ENCODE results near the gene C1QC. TPM values are rescaled to one million over a fixed set of nuclear protein-coding genes. Genes with fewer than 3 reads are reported as not detected.

C1QC gene
- total RNA-seq, 1 donor from 2014 or later = not detected

GRCh38 chr1:22619252-22619651 lies 24.2 kb upstream of the C1QC start:
- DNase-seq (ENCODE audit: low read depth) = no peak

DNA sequence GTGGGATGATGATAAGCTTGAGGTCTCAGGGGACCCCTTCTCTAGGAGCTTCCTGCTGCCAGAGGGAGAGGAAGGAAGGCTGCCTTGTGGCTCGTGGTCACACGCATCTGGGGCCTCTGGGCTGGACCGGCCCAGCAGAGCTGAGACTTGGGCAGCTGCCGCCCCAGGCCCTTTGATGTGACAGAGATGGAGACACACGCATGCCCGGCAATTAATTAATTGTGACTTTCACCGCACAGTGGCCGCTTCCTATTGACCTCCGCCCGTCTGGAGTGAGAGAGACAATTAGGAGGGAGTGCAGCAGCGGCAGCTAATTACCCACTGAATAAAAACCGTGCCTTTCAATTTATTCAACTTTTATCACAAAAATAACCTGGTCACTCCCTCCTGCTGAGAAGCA lies 23.6 kb upstream of the C1QC start:
- DNase-seq (ENCODE audit: low read depth) = no peak

DNA sequence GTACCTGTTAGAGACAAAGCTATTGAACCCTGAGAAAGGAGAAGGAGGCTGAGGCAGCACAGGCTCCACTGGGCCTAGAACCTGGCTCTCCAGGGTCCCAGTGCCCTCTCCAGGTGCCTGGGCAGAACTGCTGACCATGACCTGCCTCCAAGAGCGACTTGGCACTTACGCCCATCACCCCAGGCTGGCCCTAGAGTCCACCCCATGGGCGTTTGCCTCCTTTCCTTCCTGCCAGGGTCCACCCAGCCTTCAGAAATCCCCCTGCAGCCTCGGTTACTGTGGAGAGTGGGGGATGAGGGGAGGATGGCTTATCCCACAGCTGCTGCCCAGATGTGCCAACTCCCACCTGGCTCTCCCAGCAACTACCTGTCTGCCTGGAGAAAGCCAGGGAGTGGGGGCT lies 21.7 kb upstream of the C1QC start:
- no peak for DNase-seq (ENCODE audit: low read depth)

GRCh38 chr1:22625262-22625925 lies 18.0 kb upstream of the C1QC start:
- no peak for DNase-seq (ENCODE audit: low read depth)

GRCh38 chr1:22626237-22627157 lies 16.9 kb upstream of the C1QC start:
- DNase-seq (ENCODE audit: low read depth) = no peak

- DNase-seq (ENCODE audit: low read depth) = no peak
Measured at GRCh38 chr1:22627331-22627730, 16.1 kb upstream of the C1QC start.

DNA sequence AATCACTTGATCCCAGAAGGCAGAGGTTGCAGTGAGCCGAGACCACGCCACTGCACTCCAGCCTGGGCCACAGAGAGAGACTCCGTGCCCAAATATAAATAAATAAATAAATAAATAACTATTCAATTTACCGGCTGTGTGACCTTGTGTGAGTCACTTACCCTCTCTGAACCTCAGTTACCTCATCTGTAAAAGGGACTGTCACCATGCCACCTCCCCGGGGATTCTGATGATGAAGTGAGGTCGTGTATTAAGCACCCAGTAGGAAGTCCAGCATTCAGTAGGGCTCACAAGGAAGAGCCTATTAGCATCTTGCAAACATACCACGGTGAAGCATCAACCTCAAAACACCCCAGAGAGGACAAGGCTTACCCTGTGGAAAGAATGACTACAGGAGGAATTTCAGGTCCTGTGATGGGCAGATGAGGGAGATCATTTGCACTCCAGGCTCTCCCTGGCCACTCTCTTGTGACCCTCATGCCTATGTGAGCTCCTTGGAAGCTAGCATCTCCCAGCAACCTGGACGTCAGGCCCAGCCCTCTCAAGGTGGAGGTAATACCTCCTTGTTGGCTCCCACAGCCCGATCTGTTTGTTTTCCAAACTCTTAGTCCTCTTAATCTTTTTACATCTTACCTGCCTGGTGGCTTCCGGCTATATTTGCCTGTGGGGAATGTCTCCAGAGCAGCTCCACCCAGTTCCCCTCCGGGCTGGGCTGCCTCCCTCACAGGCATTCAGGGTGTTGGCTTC lies 14.6 kb upstream of the C1QC start:
- DNase-seq (ENCODE audit: low read depth) = no peak

DNA sequence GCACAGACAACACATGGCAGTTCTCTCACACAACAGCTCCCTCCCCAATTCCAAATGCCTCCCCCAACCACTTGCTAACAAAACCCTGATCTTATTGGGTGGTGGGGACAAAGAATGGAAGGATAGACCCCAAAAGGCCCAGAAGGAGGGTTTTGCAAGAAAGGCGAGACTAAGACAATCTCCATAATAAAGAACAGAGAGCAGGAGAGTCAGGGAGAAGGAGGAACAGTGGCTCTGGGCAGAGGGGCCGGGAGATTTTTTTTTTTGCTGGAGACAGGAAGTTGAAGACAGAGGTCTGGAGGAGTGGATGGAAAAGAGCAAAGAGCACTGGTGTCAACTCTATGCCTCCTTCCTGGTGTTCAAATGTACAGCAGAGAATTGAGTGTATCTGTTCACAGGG lies 13.5 kb upstream of the C1QC start:
- DNase-seq (ENCODE audit: low read depth) = no peak

DNA sequence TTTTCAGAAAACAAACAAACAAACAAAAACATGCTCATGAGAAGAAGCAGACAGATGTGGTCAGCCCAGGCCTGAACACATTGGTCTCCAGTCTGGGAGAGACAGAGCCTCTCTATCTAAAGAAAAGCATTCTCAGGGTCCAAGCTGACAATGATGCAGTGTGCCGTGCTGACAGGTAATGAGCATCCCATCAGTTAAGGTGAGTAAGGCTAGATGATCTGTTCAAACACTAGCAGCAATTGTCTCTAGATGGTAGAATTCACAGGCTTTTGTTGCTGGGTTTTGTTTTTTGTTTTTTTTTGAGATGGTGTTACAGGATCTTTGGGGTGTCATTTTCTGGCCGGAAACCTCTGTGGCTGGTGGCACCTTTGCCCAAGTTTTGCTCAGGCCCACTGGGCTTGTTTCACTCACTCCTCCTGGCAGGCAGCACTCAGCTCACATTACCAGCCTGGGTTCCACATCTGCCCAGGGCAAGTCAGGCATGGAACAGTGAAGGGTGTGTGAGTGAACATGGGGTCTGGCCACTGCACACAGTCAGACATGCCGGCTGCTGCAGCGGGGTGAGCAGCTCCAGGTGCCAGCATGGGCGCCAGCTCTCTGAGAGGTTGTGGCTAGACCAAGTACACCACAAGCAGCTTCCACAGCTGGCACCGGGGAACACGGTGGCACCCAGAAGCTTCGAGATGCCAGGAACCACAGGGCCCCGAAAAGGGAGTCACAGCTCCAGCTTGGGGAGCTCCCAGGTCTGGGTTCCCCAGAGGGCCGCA lies 9.6 kb upstream of the C1QC start:
- DNase-seq (ENCODE audit: low read depth) = no peak

DNA sequence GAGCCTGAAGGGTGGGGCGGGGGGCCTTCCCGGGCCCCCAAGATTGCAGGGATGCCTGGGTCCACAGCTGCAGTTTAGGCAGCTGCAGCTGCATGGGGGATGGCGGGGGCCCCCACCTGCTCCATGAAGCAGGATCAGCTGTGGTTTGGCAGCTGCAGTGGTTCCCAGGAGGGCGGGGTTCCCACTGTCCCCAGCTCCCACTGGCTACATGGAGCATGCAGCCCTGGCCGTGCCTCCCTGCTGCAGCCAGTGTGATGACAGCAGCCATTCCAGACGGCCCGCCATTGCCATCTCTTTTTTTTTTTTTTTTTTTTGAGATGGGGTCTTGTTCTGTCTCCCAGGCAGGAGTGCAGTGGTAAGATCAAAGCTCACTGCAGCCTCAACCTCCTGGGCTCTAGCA lies 8.0 kb upstream of the C1QC start:
- no peak for DNase-seq (ENCODE audit: low read depth)

GRCh38 chr1:22636353-22636752 lies 7.1 kb upstream of the C1QC start, which contains the start of gene C1QA:
Gene C1QA, plus strand, starts transcription at chr1:22636628. Its CDS starts 989 bp downstream, at chr1:22637617.
- DNase-seq (ENCODE audit: low read depth) = no peak

GRCh38 chr1:22636927-22637326 lies 6.5 kb upstream of the C1QC start:
- DNase-seq (ENCODE audit: low read depth) = no peak

GRCh38 chr1:22637907-22638445 lies 5.5 kb upstream of the C1QC start:
- no peak for DNase-seq (ENCODE audit: low read depth)

- DNase-seq (ENCODE audit: low read depth) = no peak
Measured at GRCh38 chr1:22638476-22639234, 4.8 kb upstream of the C1QC start.

GRCh38 chr1:22639286-22639685 lies 4.1 kb upstream of the C1QC start:
- peak; percentile 4 for DNase-seq (ENCODE audit: low read depth)

GRCh38 chr1:22641247-22641646 lies 2.2 kb upstream of the C1QC start:
- DNase-seq (ENCODE audit: low read depth) = no peak

DNA sequence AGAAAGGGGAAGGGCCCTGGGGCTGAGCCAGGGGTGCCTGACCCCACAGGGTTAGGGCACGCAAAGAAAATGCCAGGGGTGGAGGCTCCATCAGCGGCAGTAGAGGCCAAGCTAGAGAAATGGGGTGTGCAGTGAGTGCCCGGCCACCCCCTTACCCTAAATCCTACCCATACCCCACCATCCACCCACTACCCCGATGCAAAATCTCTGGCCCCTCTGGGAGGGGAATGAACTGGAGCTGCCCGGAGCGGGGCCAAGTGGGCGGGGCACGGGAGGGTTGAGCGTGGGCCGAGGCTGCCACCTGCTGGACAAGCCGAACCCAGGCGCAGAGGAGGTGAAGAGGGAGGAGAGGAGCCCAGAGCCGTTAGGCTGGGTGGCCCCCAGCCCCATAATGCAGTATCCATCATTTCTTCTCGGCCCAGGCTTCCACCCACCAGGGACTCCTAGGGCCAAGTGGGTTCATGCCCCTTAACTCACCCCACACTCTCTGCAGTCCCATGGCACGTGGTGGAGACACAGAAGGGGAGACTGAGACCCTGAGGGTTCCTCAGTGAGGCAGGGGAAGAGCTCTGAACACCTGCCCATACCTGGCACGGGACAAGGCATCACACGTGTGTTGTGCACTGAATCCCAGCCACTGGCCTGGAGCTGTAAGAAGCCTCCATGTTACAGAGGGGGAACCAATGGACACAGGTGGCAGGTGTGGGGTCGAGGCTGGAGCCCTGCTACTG lies 1.4 kb upstream of the C1QC start:
- DNase-seq (ENCODE audit: low read depth) = no peak

DNA sequence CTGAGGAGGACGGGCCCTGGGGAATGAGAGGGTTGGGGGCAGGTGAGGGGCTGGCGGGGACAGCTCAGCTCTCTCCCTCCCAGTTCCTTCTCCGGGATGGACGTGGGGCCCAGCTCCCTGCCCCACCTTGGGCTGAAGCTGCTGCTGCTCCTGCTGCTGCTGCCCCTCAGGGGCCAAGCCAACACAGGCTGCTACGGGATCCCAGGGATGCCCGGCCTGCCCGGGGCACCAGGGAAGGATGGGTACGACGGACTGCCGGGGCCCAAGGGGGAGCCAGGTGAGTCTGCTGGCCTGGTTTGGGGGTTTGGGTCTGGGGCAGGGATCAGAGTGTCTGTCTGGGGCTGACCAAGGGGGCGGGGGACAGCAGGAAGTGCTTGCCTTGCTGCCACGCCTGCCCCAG lies 495 bp downstream of the C1QC start:
- no peak for DNase-seq (ENCODE audit: low read depth)

DNA sequence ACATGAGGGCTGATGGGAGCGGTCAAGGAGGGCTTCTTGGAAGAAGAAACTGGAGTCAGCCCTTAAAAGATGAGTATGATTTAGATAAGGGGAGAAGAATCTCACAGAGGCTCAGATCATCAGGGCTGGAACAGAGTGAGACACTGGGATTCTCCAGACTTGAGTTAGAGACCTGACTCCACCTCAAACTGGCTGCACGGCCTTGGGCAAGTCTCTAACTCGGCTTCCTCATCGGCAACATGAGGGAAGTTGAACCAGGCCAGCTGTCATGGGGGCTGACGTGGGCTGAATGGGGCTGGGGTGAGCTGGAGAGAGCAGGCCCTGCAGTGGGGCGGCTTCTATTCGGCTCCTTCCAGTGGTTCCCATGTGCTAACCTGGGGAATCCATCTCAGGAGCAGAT lies 2.5 kb downstream of the C1QC start:
- no peak for DNase-seq (ENCODE audit: low read depth)

- no peak for DNase-seq (ENCODE audit: low read depth)
Measured at GRCh38 chr1:22646384-22646783, 3.0 kb downstream of the C1QC start.

All from renal cortical epithelial cell (primary cell).